Anterior cingulate cortex (tissue), 58 donors: ENCODE results near the gene ATL3.
A peak's percentile ranks its signal among the peaks of the same experiment; 100 is the strongest.
"Not testable (repeated sequence)": the region's sequence is repeated elsewhere in the genome, so short reads cannot be mapped to it uniquely, and the experiment has no call there.

ENCODE experiments used
- DNase-seq, 58 donors: peaks; one replicate each; lab custom pipeline; 2025; lab: John Stamatoyannopoulos, UW

The ATL3 gene

GRCh38 chr11:63682066-63683021 is 11.2 kb upstream of the ATL3 start:
- peak in 48 of 58 donors; percentile 12 to 67 (median 41) for DNase-seq

GRCh38 chr11:63681321-63682065 is 10.3 kb upstream of the ATL3 start, which contains the start of gene RTN3:
TSS of gene RTN3 (plus strand) at chr11:63681500. CDS start at chr11:63681637, 137 bp downstream.
- peak; percentile 70 to 99 (median 96) for DNase-seq

- peak in 48 of 58 donors; percentile 14 to 81 (median 56) for DNase-seq
Observed at GRCh38 chr11:63680834-63681320, 9.7 kb upstream of the ATL3 start.

GRCh38 chr11:63673579-63673978 is 2.4 kb upstream of the ATL3 start:
- no peak for DNase-seq

- DNase-seq, result no peak
Observed at GRCh38 chr11:63672936-63673539, 1.9 kb upstream of the ATL3 start.

GRCh38 chr11:63672156-63672463 is 934 bp upstream of the ATL3 start:
- no peak for DNase-seq

GRCh38 chr11:63670433-63671321 is 499 bp downstream of the ATL3 start:
- peak in 52 of 58 donors; percentile 8 to 76 (median 50) for DNase-seq

GRCh38 chr11:63670096-63670432 is 1.1 kb downstream of the ATL3 start:
- no peak for DNase-seq

- no peak for DNase-seq
Observed at GRCh38 chr11:63667995-63668795, 3.0 kb downstream of the ATL3 start.

- DNase-seq, result no peak
Observed at GRCh38 chr11:63666874-63667273, 4.3 kb downstream of the ATL3 start.

- DNase-seq, result no peak
Observed at GRCh38 chr11:63663809-63664208, 7.4 kb downstream of the ATL3 start.

GRCh38 chr11:63660972-63661371 is 10.2 kb downstream of the ATL3 start:
- no peak for DNase-seq

- no peak for DNase-seq
Observed at GRCh38 chr11:63652671-63653070, 18.5 kb downstream of the ATL3 start.

- no peak for DNase-seq
Observed at GRCh38 chr11:63643205-63643604, 28.0 kb downstream of the ATL3 start.

GRCh38 chr11:63641727-63642126 is 29.4 kb downstream of the ATL3 start:
- no peak for DNase-seq

GRCh38 chr11:63639199-63639832 is 31.9 kb downstream of the ATL3 start:
- no peak for DNase-seq

GRCh38 chr11:63638436-63638835 is 32.7 kb downstream of the ATL3 start:
- not testable (repeated sequence) for DNase-seq

GRCh38 chr11:63635762-63636465 is 35.3 kb downstream of the ATL3 start:
- DNase-seq, result peak in 53 of 58 donors; percentile 2 to 73 (median 42)
